ENCODE results near the gene KCNJ15. TPM values are rescaled to one million over a fixed set of nuclear protein-coding genes. Genes with fewer than 3 reads are reported as not detected.

Gene KCNJ15
- total and polyA plus RNA-seq, 2 donors (not counting 1 experiment from before 2014, with no cell fraction given), result 0.44 to 0.83 TPM

- Histone ChIP-seq H3K27me3 (ENCODE audit: control insufficient read depth, insufficient read depth, low read length) (no peaks in the 10 kb centered on the region), H3K9ac (ENCODE audit: insufficient read depth, low read length) (no peak overlapping the region), H3K79me2 (ENCODE audit: control insufficient read depth, insufficient read depth, low read length) (no peaks in the 10 kb centered on the region), H2AFZ (ENCODE audit: low read length) (no peak overlapping the region), H3K36me3 (ENCODE audit: control insufficient read depth, insufficient read depth, low read length) (no peaks in the 10 kb centered on the region), H4K20me1 (ENCODE audit: control insufficient read depth, extremely low read depth, insufficient read depth, low read length) (no peaks in the 10 kb centered on the region), H3K4me1 (ENCODE audit: control insufficient read depth, extremely low read depth, insufficient read depth, low read length) (peaks cover under 1% of the 10 kb centered on the region), H3K9me3 (ENCODE audit: control insufficient read depth, insufficient read depth, low read depth, low read length) (no peaks in the 10 kb centered on the region), H3K4me3 (replicated peaks in 1 of 4; ENCODE audit: control extremely low read depth in 1 of 4, insufficient read depth in 1 of 4, low read depth in 3 of 4, low read length in 4 of 4) (no peak overlapping the region), H3K27ac (ENCODE audit: insufficient read depth, low read length) (no peak overlapping the region), H3K4me2 (ENCODE audit: extremely low read depth, insufficient read depth, low read length) (no peak overlapping the region)
- TF ChIP-seq EZH2 (IDR thresholded peaks at IDR 0.05; ENCODE audit: low read length, missing control alignments), result no peak
- TF ChIP-seq CTCF (conservative IDR thresholded peaks at IDR 0.05 in 1 of 2, IDR thresholded peaks at IDR 0.05 in 1 of 2; ENCODE audit: low read depth in 1 of 2, low read length in 2 of 2), result no peak
- DNase-seq (ENCODE audit: low read depth in 2 of 2), result peak; percentile 52 to 71
Observed at GRCh38 chr21:38310646-38311485, 54.1 kb downstream of the KCNJ15 start.

GRCh38 chr21:38311765-38312164 lies 55.0 kb downstream of the KCNJ15 start:
- Histone ChIP-seq H2AFZ (ENCODE audit: low read length) (no peak overlapping the region), H3K4me3 (replicated peaks in 1 of 4; ENCODE audit: control extremely low read depth in 1 of 4, insufficient read depth in 1 of 4, low read depth in 3 of 4, low read length in 4 of 4) (no peak overlapping the region), H3K36me3 (ENCODE audit: control insufficient read depth, insufficient read depth, low read length) (no peaks in the 10 kb centered on the region), H3K4me1 (ENCODE audit: control insufficient read depth, extremely low read depth, insufficient read depth, low read length) (no peaks in the 10 kb centered on the region), H3K4me2 (ENCODE audit: extremely low read depth, insufficient read depth, low read length) (no peak overlapping the region), H3K27ac (ENCODE audit: insufficient read depth, low read length) (no peak overlapping the region), H4K20me1 (ENCODE audit: control insufficient read depth, extremely low read depth, insufficient read depth, low read length) (no peaks in the 10 kb centered on the region), H3K79me2 (ENCODE audit: control insufficient read depth, insufficient read depth, low read length) (no peaks in the 10 kb centered on the region), H3K9me3 (ENCODE audit: control insufficient read depth, insufficient read depth, low read depth, low read length) (no peaks in the 10 kb centered on the region), H3K9ac (ENCODE audit: insufficient read depth, low read length) (no peak overlapping the region), H3K27me3 (ENCODE audit: control insufficient read depth, insufficient read depth, low read length) (no peaks in the 10 kb centered on the region)
- TF ChIP-seq EZH2 (IDR thresholded peaks at IDR 0.05; ENCODE audit: low read length, missing control alignments) (no peak), CTCF (conservative IDR thresholded peaks at IDR 0.05 in 1 of 2, IDR thresholded peaks at IDR 0.05 in 1 of 2; ENCODE audit: low read depth in 1 of 2, low read length in 2 of 2) (no peak)
- peak in 1 of 2 donors; percentile 59 for DNase-seq (ENCODE audit: low read depth in 2 of 2)

- TF ChIP-seq EZH2 (IDR thresholded peaks at IDR 0.05; ENCODE audit: low read length, missing control alignments), result no peak
- TF ChIP-seq CTCF (conservative IDR thresholded peaks at IDR 0.05 in 1 of 2, IDR thresholded peaks at IDR 0.05 in 1 of 2; ENCODE audit: low read depth in 1 of 2, low read length in 2 of 2), result no peak
- Histone ChIP-seq H3K27me3 (ENCODE audit: control insufficient read depth, insufficient read depth, low read length) (no peaks in the 10 kb centered on the region), H3K4me1 (ENCODE audit: control insufficient read depth, extremely low read depth, insufficient read depth, low read length) (no peaks in the 10 kb centered on the region), H3K4me2 (ENCODE audit: extremely low read depth, insufficient read depth, low read length) (no peak overlapping the region), H3K4me3 (replicated peaks in 1 of 4; ENCODE audit: control extremely low read depth in 1 of 4, insufficient read depth in 1 of 4, low read depth in 3 of 4, low read length in 4 of 4) (no peak overlapping the region), H3K36me3 (ENCODE audit: control insufficient read depth, insufficient read depth, low read length) (no peaks in the 10 kb centered on the region), H3K9me3 (ENCODE audit: control insufficient read depth, insufficient read depth, low read depth, low read length) (no peaks in the 10 kb centered on the region), H4K20me1 (ENCODE audit: control insufficient read depth, extremely low read depth, insufficient read depth, low read length) (no peaks in the 10 kb centered on the region), H3K9ac (ENCODE audit: insufficient read depth, low read length) (no peak overlapping the region), H2AFZ (ENCODE audit: low read length) (no peak overlapping the region), H3K27ac (ENCODE audit: insufficient read depth, low read length) (no peak overlapping the region), H3K79me2 (ENCODE audit: control insufficient read depth, insufficient read depth, low read length) (no peaks in the 10 kb centered on the region)
- DNase-seq (ENCODE audit: low read depth in 2 of 2), result no peak
Observed at GRCh38 chr21:38312822-38313221, 56.0 kb downstream of the KCNJ15 start.
